ENCODE data around the gene YBX3.

GRCh38 chr12:10717410-10717809 lies 5.7 kb downstream of the YBX3 start:
- TF ChIP-seq CTCF (IDR thresholded peaks at IDR 0.05; ENCODE audit: low read depth, low read length, poor library complexity, severe bottlenecking) (no peak), EZH2phosphoT487 (IDR thresholded peaks at IDR 0.05; ENCODE audit: borderline replicate concordance, low read length) (no peak)

Measured in DOHH2 (cell line).